Epithelial cell of esophagus (primary cell): ENCODE data around the gene HRCT1.
A peak's percentile ranks its signal among the peaks of the same experiment; 100 is the strongest.

Source experiments
- DNase-seq: peaks from one replicate; pipeline ENCODE4 v3.0.0; 2010; ENCODE audit warnings: low read depth
- H3K4me3 ChIP-seq: 2 replicates; pipeline ENCODE4 v1.5.1; 2011; ENCODE audit warnings: mild to moderate bottlenecking, low read length, control low read depth
- TF ChIP-seq, protein P1 (sequence below): IDR thresholded peaks from 2 replicates; pipeline ENCODE4 v1.5.1; 2011; ENCODE audit warnings: low read depth, mild to moderate bottlenecking, low read length, control low read depth, inconsistent platforms; ENCODE audit not compliant: insufficient read depth; ENCODE audit errors: missing control alignments

The HRCT1 gene

GRCh38 chr9:35905912-35906679, at the start of gene HRCT1:
HRCT1 (plus strand) TSS chr9:35906202; CDS start chr9:35906288, 86 bp downstream.
- DNase-seq: peak; percentile 97
- H3K4me3 ChIP-seq: no peak within 1 kb of the TSS
- TF ChIP-seq, protein P1, sequence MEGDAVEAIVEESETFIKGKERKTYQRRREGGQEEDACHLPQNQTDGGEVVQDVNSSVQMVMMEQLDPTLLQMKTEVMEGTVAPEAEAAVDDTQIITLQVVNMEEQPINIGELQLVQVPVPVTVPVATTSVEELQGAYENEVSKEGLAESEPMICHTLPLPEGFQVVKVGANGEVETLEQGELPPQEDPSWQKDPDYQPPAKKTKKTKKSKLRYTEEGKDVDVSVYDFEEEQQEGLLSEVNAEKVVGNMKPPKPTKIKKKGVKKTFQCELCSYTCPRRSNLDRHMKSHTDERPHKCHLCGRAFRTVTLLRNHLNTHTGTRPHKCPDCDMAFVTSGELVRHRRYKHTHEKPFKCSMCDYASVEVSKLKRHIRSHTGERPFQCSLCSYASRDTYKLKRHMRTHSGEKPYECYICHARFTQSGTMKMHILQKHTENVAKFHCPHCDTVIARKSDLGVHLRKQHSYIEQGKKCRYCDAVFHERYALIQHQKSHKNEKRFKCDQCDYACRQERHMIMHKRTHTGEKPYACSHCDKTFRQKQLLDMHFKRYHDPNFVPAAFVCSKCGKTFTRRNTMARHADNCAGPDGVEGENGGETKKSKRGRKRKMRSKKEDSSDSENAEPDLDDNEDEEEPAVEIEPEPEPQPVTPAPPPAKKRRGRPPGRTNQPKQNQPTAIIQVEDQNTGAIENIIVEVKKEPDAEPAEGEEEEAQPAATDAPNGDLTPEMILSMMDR: no peak

GRCh38 chr9:35856206-35856605, 49.8 kb upstream of the HRCT1 start:
- no peak overlapping the region for H3K4me3 ChIP-seq
- DNase-seq: no peak
- TF ChIP-seq, protein P1: no peak

DNA sequence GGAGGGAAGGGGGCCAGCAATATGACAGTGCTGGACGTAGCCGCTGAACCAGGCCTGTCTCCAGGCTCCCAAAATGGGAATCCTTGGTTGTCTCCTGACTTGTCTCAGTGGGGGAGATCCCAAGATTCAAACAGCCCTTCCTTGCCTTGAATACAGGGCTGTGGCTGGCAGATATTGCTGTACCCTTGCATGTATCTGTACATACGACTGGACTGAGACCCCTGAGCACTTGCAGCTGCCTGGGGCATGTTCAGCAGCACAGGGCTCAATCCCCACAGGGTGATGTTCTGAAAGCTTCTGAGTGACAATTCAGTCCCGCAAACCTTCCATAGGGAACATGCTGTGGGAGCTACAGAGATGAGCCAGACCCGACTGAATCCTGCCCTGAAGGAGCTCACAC, 49.1 kb upstream of the HRCT1 start:
- TF ChIP-seq, protein P1: no peak
- no peak for DNase-seq
- H3K4me3 ChIP-seq: no peak overlapping the region

DNA sequence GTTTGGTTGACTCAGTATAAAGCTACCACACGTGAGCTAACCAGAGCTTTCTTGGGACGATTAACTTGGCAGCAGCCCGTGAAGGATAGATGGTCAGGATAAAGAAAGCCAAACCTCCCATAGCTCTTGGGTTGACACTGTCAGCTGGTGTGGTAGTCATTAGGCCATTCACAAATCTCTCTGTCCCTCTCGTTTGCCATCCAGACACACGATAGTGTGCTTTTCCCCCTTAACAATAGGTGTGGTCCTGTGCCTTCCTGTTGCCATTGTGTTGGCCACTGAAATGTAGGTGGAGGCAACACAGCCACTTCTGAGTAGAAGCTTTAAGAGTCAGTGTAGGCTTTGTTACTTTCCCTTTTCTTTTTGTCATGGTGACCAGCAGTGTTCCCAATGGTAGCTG, 47.5 kb upstream of the HRCT1 start:
- TF ChIP-seq, protein P1: no peak
- DNase-seq: no peak
- no peak overlapping the region for H3K4me3 ChIP-seq

DNA sequence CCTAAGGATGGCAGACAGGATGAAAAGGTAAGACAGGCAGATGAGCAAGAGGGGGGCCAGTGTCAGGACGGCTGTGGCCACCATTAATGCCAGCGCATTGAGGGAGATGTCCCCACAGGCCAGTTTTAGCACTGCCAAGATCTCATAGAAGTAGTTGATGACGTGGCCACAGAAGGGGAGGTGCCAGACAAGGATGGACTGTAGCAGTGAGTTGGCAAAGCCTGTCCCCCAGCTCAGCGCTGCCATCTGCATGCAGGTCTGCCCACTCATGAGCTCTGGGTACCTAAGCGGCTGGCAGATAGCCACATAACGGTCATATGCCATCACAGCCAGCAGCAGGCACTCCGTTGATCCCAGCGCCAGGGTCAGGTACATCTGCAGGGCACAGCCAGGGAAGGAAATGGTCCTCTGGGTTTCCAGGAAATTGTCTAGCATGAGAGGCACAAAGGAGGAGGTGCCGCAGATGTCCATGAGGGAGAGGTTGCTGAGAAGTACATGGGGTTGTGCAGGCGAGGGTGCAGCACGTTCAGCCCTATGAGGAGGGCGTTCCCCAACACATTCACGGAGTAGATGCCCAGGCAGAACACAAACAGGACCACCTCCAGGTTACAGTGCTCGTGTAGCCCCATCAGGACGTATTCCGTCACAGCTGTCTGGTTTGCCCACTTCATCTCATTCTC, 46.6 kb upstream of the HRCT1 start:
- TF ChIP-seq, protein P1: no peak
- no peak overlapping the region for H3K4me3 ChIP-seq
- DNase-seq: peak; percentile 27

DNA sequence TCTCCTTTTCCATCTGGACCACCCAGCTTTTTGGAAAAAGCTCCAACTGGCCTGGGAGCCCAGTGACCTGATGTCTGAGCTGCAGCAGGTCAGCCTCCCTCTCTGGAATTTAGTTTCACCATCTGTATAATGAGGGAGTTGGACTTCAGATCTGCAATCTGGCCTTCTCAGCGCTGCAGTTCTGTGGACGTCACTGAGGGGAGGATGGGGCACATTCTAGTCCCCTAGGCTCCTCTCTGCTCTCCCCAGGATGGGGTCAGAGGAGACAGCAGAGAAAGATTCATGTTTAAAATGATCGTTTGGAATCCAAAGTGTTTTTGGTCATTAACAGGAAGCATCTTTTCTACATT, 46.0 kb upstream of the HRCT1 start:
- TF ChIP-seq, protein P1: no peak
- no peak overlapping the region for H3K4me3 ChIP-seq
- no peak for DNase-seq
